Astrocyte (in vitro differentiated cells and primary cell): ENCODE measurements around the gene NPY5R. TPM values are rescaled to one million over a fixed set of nuclear protein-coding genes. Genes with fewer than 3 reads are reported as not detected.

Source experiments
- DNase-seq: peaks from one replicate; pipeline ENCODE4 v3.0.0-alpha.2; 2010; ENCODE audit warnings: low read depth
- FAIRE-seq: peaks from 2 replicates; lab custom pipeline; 2011; peaks lifted over from hg19 to GRCh38; lab: Jason Lieb, UNC
- H2AFZ ChIP-seq: 2 replicates; pipeline ENCODE4 v1.6.0; 2012; ENCODE audit warnings: low read depth, low read length, inconsistent platforms
- H3K27ac ChIP-seq: 2 replicates; pipeline ENCODE4 v1.5.1; 2011; ENCODE audit warnings: low read depth, low read length, inconsistent platforms
- H3K27me3 ChIP-seq: 2 replicates; pipeline ENCODE4 v1.6.0; 2011; ENCODE audit warnings: low read length, inconsistent platforms; ENCODE audit not compliant: insufficient read depth
- H3K36me3 ChIP-seq: 2 replicates; pipeline ENCODE4 v1.5.1; 2011; ENCODE audit warnings: low read length, inconsistent platforms; ENCODE audit not compliant: insufficient read depth
- H3K4me1 ChIP-seq: 2 replicates; pipeline ENCODE4 v1.5.1; 2011; ENCODE audit warnings: low read length, inconsistent platforms; ENCODE audit not compliant: insufficient read depth
- H3K4me2 ChIP-seq: 2 replicates; pipeline ENCODE4 v1.6.0; 2012; ENCODE audit warnings: low read length, inconsistent platforms
- H3K4me3 ChIP-seq: 2 replicates; pipeline ENCODE4 v1.5.1; 2011; ENCODE audit warnings: low read depth, mild to moderate bottlenecking, low read length, inconsistent platforms; ENCODE audit not compliant: insufficient read depth
- H3K79me2 ChIP-seq: 2 replicates; pipeline ENCODE4 v1.6.0; 2012; ENCODE audit warnings: mild to moderate bottlenecking, low read length, inconsistent platforms; ENCODE audit not compliant: insufficient read depth
- H3K9ac ChIP-seq: 2 replicates; pipeline ENCODE4 v1.6.0; 2012; ENCODE audit warnings: mild to moderate bottlenecking, low read length, inconsistent platforms
- H3K9me3 ChIP-seq: 2 replicates; pipeline ENCODE4 v1.5.1; 2012; ENCODE audit warnings: low read depth, mild to moderate bottlenecking, low read length, inconsistent platforms; ENCODE audit not compliant: insufficient read depth
- H4K20me1 ChIP-seq: 2 replicates; pipeline ENCODE4 v1.6.0; 2012; ENCODE audit warnings: low read length, inconsistent platforms; ENCODE audit not compliant: insufficient read depth
- H3K27ac Mint-ChIP-seq: one replicate; pipeline ENCODE4 v1.8.0; 2021; ENCODE audit warnings: mild to moderate bottlenecking, mixed read lengths; ENCODE audit not compliant: unreplicated experiment
- H3K27me3 Mint-ChIP-seq: one replicate; pipeline ENCODE4 v1.8.0; 2021; ENCODE audit warnings: low read depth, mixed read lengths; ENCODE audit not compliant: unreplicated experiment
- H3K36me3 Mint-ChIP-seq: one replicate; pipeline ENCODE4 v1.8.0; 2021; ENCODE audit warnings: low read depth, mixed read lengths; ENCODE audit not compliant: unreplicated experiment
- H3K4me1 Mint-ChIP-seq: one replicate; pipeline ENCODE4 v1.8.0; 2021; ENCODE audit warnings: low read depth, mixed read lengths; ENCODE audit not compliant: unreplicated experiment
- H3K4me3 Mint-ChIP-seq: one replicate; pipeline ENCODE4 v1.8.0; 2021; ENCODE audit warnings: mild to moderate bottlenecking, moderate library complexity, mixed read lengths; ENCODE audit not compliant: unreplicated experiment
- H3K9me3 Mint-ChIP-seq: one replicate; pipeline ENCODE4 v1.8.0; 2021; ENCODE audit warnings: mild to moderate bottlenecking, mixed read lengths; ENCODE audit not compliant: unreplicated experiment
- EZH2 ChIP-seq: IDR thresholded peaks from 2 replicates; pipeline ENCODE4 v1.6.1; 2012; ENCODE audit warnings: mild to moderate bottlenecking, low read length, inconsistent platforms; ENCODE audit not compliant: insufficient read depth
- total RNA-seq: library from RNA; stranded (reverse); gene quantifications from 2 replicates; pipeline ENCODE4 v1.2.1, GENCODE V29; 2021
- TF ChIP-seq, protein P1 (sequence below): IDR thresholded peaks from 2 replicates; pipeline ENCODE4 v1.5.1; 2011; ENCODE audit warnings: low read depth, mild to moderate bottlenecking, inconsistent platforms, low read length, moderate library complexity; ENCODE audit not compliant: insufficient read depth

Gene NPY5R
- total RNA-seq, 1 donor from 2014 or later: not detected

DNA sequence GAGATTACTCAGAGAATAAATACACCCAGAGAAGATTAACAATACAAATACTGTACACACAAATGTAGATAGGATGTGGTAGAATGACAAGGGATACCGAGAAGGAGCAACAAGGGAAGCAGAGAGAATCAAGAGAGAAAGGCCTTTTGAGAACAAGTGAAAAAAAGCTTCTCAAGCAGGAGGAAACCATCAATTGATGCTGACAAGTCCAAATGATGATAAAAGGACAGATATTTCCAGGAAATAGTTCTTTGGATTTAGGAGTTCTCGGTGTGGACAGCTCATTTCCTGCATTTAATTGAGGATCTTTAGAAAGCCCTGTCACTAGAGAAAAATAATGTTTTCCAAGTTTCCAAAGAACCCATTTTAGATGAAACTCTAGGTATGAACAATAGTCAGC is 48.1 kb downstream of the NPY5R start:
- no peaks in the 10 kb centered on the region for H3K4me1 ChIP-seq
- H3K4me2 ChIP-seq: no peak overlapping the region
- H3K9ac ChIP-seq: no peak overlapping the region
- H3K9me3 ChIP-seq: no peaks in the 10 kb centered on the region
- H3K27me3 ChIP-seq: no peaks in the 10 kb centered on the region
- no peak for TF ChIP-seq EZH2
- TF ChIP-seq, protein P1, sequence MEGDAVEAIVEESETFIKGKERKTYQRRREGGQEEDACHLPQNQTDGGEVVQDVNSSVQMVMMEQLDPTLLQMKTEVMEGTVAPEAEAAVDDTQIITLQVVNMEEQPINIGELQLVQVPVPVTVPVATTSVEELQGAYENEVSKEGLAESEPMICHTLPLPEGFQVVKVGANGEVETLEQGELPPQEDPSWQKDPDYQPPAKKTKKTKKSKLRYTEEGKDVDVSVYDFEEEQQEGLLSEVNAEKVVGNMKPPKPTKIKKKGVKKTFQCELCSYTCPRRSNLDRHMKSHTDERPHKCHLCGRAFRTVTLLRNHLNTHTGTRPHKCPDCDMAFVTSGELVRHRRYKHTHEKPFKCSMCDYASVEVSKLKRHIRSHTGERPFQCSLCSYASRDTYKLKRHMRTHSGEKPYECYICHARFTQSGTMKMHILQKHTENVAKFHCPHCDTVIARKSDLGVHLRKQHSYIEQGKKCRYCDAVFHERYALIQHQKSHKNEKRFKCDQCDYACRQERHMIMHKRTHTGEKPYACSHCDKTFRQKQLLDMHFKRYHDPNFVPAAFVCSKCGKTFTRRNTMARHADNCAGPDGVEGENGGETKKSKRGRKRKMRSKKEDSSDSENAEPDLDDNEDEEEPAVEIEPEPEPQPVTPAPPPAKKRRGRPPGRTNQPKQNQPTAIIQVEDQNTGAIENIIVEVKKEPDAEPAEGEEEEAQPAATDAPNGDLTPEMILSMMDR: no peak
- H3K27ac ChIP-seq: no peak overlapping the region
- no peaks in the 10 kb centered on the region for H3K36me3 ChIP-seq
- no peak overlapping the region for H3K27ac Mint-ChIP-seq
- peaks cover 14% of the 10 kb centered on the region for H3K4me1 Mint-ChIP-seq
- no peaks in the 10 kb centered on the region for H3K9me3 Mint-ChIP-seq
- no peak overlapping the region for H3K4me3 Mint-ChIP-seq
- no peak overlapping the region for H3K4me3 ChIP-seq
- H3K27me3 Mint-ChIP-seq: no peaks in the 10 kb centered on the region
- no peaks in the 10 kb centered on the region for H3K36me3 Mint-ChIP-seq
- H2AFZ ChIP-seq: no peak overlapping the region
- FAIRE-seq (no peak), DNase-seq (no peak)
- no peaks in the 10 kb centered on the region for H4K20me1 ChIP-seq
- no peaks in the 10 kb centered on the region for H3K79me2 ChIP-seq

DNA sequence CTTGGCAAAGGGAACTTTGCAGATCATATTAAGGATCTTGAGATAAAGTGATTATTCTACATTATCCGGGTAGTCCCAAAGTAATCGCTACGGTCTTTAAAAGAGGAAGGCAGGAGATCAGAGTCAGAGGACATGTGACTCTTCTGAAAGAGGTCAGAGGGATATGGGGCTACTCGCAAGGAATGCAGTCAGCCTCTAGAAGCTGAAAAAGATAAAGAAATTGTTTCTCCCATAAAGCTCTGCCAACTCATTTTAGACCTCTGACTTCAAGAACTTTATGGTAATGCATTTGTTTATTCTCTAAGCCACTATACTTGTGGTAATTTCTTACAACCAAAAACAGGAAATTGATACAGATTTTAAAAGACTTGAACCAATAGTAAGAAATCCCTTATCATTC is 48.6 kb downstream of the NPY5R start:
- Mint-ChIP-seq H3K9me3 (no peaks in the 10 kb centered on the region), H3K27ac (no peak overlapping the region), H3K4me3 (no peak overlapping the region), H3K36me3 (no peaks in the 10 kb centered on the region), H3K27me3 (no peaks in the 10 kb centered on the region), H3K4me1 (peaks cover 14% of the 10 kb centered on the region)
- Histone ChIP-seq H4K20me1 (no peaks in the 10 kb centered on the region), H3K4me1 (no peaks in the 10 kb centered on the region), H2AFZ (no peak overlapping the region), H3K4me2 (no peak overlapping the region), H3K27me3 (no peaks in the 10 kb centered on the region), H3K9ac (no peak overlapping the region), H3K36me3 (no peaks in the 10 kb centered on the region), H3K27ac (no peak overlapping the region), H3K79me2 (no peaks in the 10 kb centered on the region), H3K9me3 (no peaks in the 10 kb centered on the region), H3K4me3 (no peak overlapping the region)
- FAIRE-seq (no peak), DNase-seq (no peak)
- no peak for TF ChIP-seq EZH2
- TF ChIP-seq, protein P1: no peak

DNA sequence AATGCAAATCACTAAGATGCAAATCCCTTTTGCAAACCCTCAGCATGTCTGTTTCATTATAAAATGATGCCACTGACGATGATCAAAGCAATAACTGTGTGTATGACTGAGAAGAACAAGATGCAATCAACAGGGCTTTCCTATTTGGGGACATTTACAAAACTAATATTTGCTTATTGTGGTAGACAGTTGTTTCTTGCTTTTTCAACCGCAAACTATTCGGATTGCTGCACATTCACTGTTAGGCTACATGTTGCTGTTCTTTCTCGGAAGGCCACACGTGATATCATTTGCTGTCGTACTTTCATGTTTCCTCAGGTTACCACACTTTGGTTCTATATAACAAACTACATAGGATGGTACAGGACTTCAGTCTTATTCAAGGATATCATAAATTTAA is 49.8 kb downstream of the NPY5R start:
- no peak overlapping the region for H3K9ac ChIP-seq
- FAIRE-seq: no peak
- no peaks in the 10 kb centered on the region for H3K36me3 Mint-ChIP-seq
- H3K27ac ChIP-seq: no peak overlapping the region
- H3K4me3 Mint-ChIP-seq: no peak overlapping the region
- no peaks in the 10 kb centered on the region for H4K20me1 ChIP-seq
- no peaks in the 10 kb centered on the region for H3K9me3 ChIP-seq
- no peak overlapping the region for H2AFZ ChIP-seq
- peaks cover 14% of the 10 kb centered on the region for H3K4me1 Mint-ChIP-seq
- DNase-seq: no peak
- H3K27ac Mint-ChIP-seq: no peak overlapping the region
- H3K36me3 ChIP-seq: no peaks in the 10 kb centered on the region
- TF ChIP-seq, protein P1: no peak
- TF ChIP-seq EZH2: no peak
- no peak overlapping the region for H3K4me2 ChIP-seq
- H3K4me1 ChIP-seq: no peaks in the 10 kb centered on the region
- no peaks in the 10 kb centered on the region for H3K79me2 ChIP-seq
- H3K9me3 Mint-ChIP-seq: no peaks in the 10 kb centered on the region
- H3K4me3 ChIP-seq: no peak overlapping the region
- no peaks in the 10 kb centered on the region for H3K27me3 ChIP-seq
- H3K27me3 Mint-ChIP-seq: no peaks in the 10 kb centered on the region
